GM18502 (cell line): ENCODE data around the gene RPL22L1.
"Not testable (repeated sequence)": the region's sequence is repeated elsewhere in the genome, so short reads cannot be mapped to it uniquely, and the experiment has no call there.

Experiments used
- ATAC-seq: cut with Tn5 transposase; IDR thresholded peaks from one replicate; pipeline ENCODE4 v1.9.1; 2021; ENCODE audit warnings: mild to moderate bottlenecking; ENCODE audit not compliant: unreplicated experiment, poor library complexity

RPL22L1 gene

GRCh38 chr3:170884109-170884930, 14.3 kb upstream of the RPL22L1 start:
- not testable (repeated sequence) for ATAC-seq

GRCh38 chr3:170878688-170879087, 8.7 kb upstream of the RPL22L1 start:
- not testable (repeated sequence) for ATAC-seq

- not testable (repeated sequence) for ATAC-seq
Measured at GRCh38 chr3:170877311-170877710, 7.3 kb upstream of the RPL22L1 start.

GRCh38 chr3:170876537-170876936, 6.5 kb upstream of the RPL22L1 start:
- ATAC-seq = no peak

GRCh38 chr3:170869239-170869590, 780 bp downstream of the RPL22L1 start:
- ATAC-seq = no peak

GRCh38 chr3:170868577-170869238, 1.3 kb downstream of the RPL22L1 start:
- no peak for ATAC-seq

- ATAC-seq = peak; percentile 31
Measured at GRCh38 chr3:170867143-170867937, 2.7 kb downstream of the RPL22L1 start.

- no peak for ATAC-seq
Measured at GRCh38 chr3:170866499-170866898, 3.5 kb downstream of the RPL22L1 start.

GRCh38 chr3:170865209-170866094, 4.5 kb downstream of the RPL22L1 start:
- no peak for ATAC-seq

- no peak for ATAC-seq
Measured at GRCh38 chr3:170864525-170865208, 5.3 kb downstream of the RPL22L1 start.

GRCh38 chr3:170863816-170864215, 6.2 kb downstream of the RPL22L1 start:
- no peak for ATAC-seq

- no peak for ATAC-seq
Measured at GRCh38 chr3:170862618-170863374, 7.2 kb downstream of the RPL22L1 start.

- ATAC-seq = no peak
Measured at GRCh38 chr3:170858599-170858998, 11.4 kb downstream of the RPL22L1 start.

GRCh38 chr3:170852324-170852723, 17.7 kb downstream of the RPL22L1 start:
- ATAC-seq = no peak

- ATAC-seq = no peak
Measured at GRCh38 chr3:170848292-170848917, 21.6 kb downstream of the RPL22L1 start.

GRCh38 chr3:170844377-170844776, 25.6 kb downstream of the RPL22L1 start:
- ATAC-seq = no peak

GRCh38 chr3:170840291-170840859, 29.6 kb downstream of the RPL22L1 start:
- no peak for ATAC-seq

GRCh38 chr3:170839518-170840100, 30.4 kb downstream of the RPL22L1 start:
- ATAC-seq = no peak
